Pancreas (tissue), 8 donors: Measurements from ENCODE around the gene SUGT1. TPM values are rescaled to one million over a fixed set of nuclear protein-coding genes. Genes with fewer than 3 reads are reported as not detected.

Source experiments
- polyA plus RNA-seq, 2 donors: library from polyadenylated mRNA; stranded (reverse); fragments of 200-250 nt; gene quantifications; one replicate each; pipeline ENCODE4 v1.2.3, GENCODE V29; 2013
- total RNA-seq, 6 donors: library from RNA; stranded (reverse); fragmentation: NEBNext Ultra II Directional in 4 of 6; extraction: Animal tissue kit (Norgen Biotek cat#: 25700) in 4 of 6; gene quantifications; one replicate each; pipeline versions ENCODE4 v1.2.1 to v1.2.4, GENCODE V29; 2021 to 2023
- donor health status: healthy with polysubstance abuse.
- donor health status: DM: no; HTN: no; CAD: no; lungs with moderate emphysema.
- donor health status: DM: no; HTN: no; CAD: no.
- donor health status: Bipolar disorder and iron deficiency.
- donor health status: DM: yes; HTN: yes; CAD: no.
- donor health status: DM: no; HTN: no; CAD: no.
- donor health status: DM: no; HTN: no; CAD: no.
- donor health status: DM: yes; HTN: yes; CAD: no.

Gene SUGT1
- total and polyA plus RNA-seq, 8 donors = 16.6 to 28.7 (median 21.8) TPM

Other genes starting within 250 kb of the SUGT1 start
- 1 to 10 TPM in 3 of 6 donors, under 1 TPM in 3; 0.41 to 1.8 (median 0.91) TPM for gene THSD1, start 246.7 kb upstream of the SUGT1 start, total RNA-seq
- gene THSD1, start 246.7 kb upstream of the SUGT1 start, polyA plus RNA-seq = 1 to 10 TPM in 1 of 2 donors, under 1 TPM in 1; 0.99 to 1.9 TPM
- gene VPS36, start 202.2 kb upstream of the SUGT1 start, total RNA-seq = 10 to 100 TPM; 14.6 to 23.5 (median 17.2) TPM
- 10 to 100 TPM; 10.5 to 17.3 TPM for gene VPS36, start 202.2 kb upstream of the SUGT1 start, polyA plus RNA-seq
- 1 to 10 TPM; 1.3 to 6.2 (median 2.5) TPM for gene CKAP2, start 197.4 kb upstream of the SUGT1 start, total RNA-seq
- 1 to 10 TPM in 1 of 2 donors, under 1 TPM in 1; 0.49 to 1.0 TPM for gene CKAP2, start 197.4 kb upstream of the SUGT1 start, polyA plus RNA-seq
- 1 to 10 TPM; 1.9 to 4.0 (median 2.7) TPM for gene HNRNPA1L2, start 10.4 kb upstream of the SUGT1 start, total RNA-seq
- 10 to 100 TPM in 1 of 2 donors, 1 to 10 TPM in 1; 8.5 to 15.0 TPM for gene HNRNPA1L2, start 10.4 kb upstream of the SUGT1 start, polyA plus RNA-seq
- gene CNMD, start 87.0 kb downstream of the SUGT1 start, total RNA-seq = under 1 TPM in 4 of 6 donors, not detected in 2; 0.19 to 0.54 (median 0.30) TPM
- gene CNMD, start 87.0 kb downstream of the SUGT1 start, polyA plus RNA-seq = 1 to 10 TPM in 1 of 2 donors, under 1 TPM in 1; 0.23 to 3.7 TPM
- under 1 TPM in 3 of 6 donors, not detected in 3; 0.04 to 0.44 (median 0.06) TPM for gene PCDH8, start 195.8 kb downstream of the SUGT1 start, total RNA-seq
- under 1 TPM in 1 of 2 donors, not detected in 1; 0.85 TPM for gene PCDH8, start 195.8 kb downstream of the SUGT1 start, polyA plus RNA-seq